Activated T-helper 17 cell treated with anti-CD3 and anti-CD28 coated beads, Interleukin-2, amount 50 U/mL, for 72 hours (primary cell): ENCODE results near the gene PDP2. TPM values are rescaled to one million over a fixed set of nuclear protein-coding genes. Genes with fewer than 3 reads are reported as not detected.

Experiments
- ATAC-seq: fragments of 150-1000 bp; cut with Tn5 transposase; replicated peaks from 2 replicates; pipeline ENCODE4 v1.10.0; 2021; ENCODE audit warnings: mild to moderate bottlenecking, moderate library complexity
- H3K27ac Mint-ChIP-seq: one replicate; pipeline ENCODE4 v1.8.0; 2022; ENCODE audit warnings: mixed read lengths
- H3K27me3 Mint-ChIP-seq: one replicate; pipeline ENCODE4 v1.8.0; 2022; ENCODE audit warnings: mixed read lengths
- H3K36me3 Mint-ChIP-seq: one replicate; pipeline ENCODE4 v1.8.0; 2022; ENCODE audit warnings: low read depth, mild to moderate bottlenecking, mixed read lengths
- H3K4me1 Mint-ChIP-seq: one replicate; pipeline ENCODE4 v1.8.0; 2022; ENCODE audit warnings: mixed read lengths
- H3K4me3 Mint-ChIP-seq: one replicate; pipeline ENCODE4 v1.8.0; 2022; ENCODE audit warnings: mild to moderate bottlenecking, mixed read lengths
- H3K9me3 Mint-ChIP-seq: one replicate; pipeline ENCODE4 v1.8.0; 2022; ENCODE audit warnings: mixed read lengths
- total RNA-seq, 2 donors: library from RNA; stranded (reverse); gene quantifications; one replicate each; pipeline ENCODE4 v1.2.3, GENCODE V29; 2022

Gene PDP2, protein sequence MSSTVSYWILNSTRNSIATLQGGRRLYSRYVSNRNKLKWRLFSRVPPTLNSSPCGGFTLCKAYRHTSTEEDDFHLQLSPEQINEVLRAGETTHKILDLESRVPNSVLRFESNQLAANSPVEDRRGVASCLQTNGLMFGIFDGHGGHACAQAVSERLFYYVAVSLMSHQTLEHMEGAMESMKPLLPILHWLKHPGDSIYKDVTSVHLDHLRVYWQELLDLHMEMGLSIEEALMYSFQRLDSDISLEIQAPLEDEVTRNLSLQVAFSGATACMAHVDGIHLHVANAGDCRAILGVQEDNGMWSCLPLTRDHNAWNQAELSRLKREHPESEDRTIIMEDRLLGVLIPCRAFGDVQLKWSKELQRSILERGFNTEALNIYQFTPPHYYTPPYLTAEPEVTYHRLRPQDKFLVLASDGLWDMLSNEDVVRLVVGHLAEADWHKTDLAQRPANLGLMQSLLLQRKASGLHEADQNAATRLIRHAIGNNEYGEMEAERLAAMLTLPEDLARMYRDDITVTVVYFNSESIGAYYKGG
- total RNA-seq, result 10 to 100 TPM; 33.5 to 76.6 TPM

DNA sequence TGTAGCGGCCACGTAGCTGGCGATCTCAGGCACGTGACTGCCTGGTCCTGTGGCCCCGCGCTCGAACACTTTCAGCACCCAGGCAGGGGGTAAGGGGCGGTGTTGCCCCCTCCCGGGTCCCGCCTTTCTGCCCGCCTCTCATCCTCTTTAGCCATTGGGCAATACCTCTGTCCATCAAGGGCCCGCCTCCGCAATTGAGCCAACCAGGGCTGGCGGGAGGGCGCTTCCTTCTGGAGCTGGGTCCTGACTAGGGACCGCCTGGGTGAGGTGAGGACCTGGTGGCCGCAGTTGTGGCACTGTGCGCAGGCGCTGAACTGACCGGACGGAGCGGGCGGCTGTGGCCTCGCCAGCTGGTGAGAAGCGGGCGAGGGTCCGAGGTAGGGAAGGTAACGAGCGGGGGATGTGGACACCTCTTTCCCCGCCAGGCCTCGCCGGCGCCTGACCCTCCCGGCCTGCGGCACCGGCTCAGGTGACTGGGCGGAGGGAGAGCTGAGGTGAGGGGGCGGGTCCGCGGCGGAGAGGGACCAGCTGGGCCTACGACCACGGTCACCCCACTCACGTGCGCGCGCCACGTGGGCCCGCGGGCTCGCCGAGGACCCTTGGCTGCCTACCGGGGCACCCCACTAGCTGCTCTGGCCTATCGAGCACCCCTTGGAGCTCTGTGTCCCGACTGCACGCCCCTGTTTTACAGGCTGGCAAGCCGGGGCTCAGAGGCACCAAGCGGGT, at the start of gene PDP2:
Gene PDP2 (plus strand): TSS at position 228 of the 726 bp plus-strand sequence. CDS start 3,770 bp downstream, outside the sequence.
- peaks cover 31% of the 10 kb centered on the region for H3K4me1 Mint-ChIP-seq
- peak; percentile 85 for ATAC-seq
- peak within 1 kb of the TSS; percentile 87 for H3K4me3 Mint-ChIP-seq
- peaks cover 57% of the 10 kb centered on the region for H3K36me3 Mint-ChIP-seq
- H3K27me3 Mint-ChIP-seq, result no peaks in the 10 kb centered on the region
- peak within 1 kb of the TSS; percentile 86 for H3K27ac Mint-ChIP-seq
- H3K9me3 Mint-ChIP-seq, result peaks cover 5% of the 10 kb centered on the region

DNA sequence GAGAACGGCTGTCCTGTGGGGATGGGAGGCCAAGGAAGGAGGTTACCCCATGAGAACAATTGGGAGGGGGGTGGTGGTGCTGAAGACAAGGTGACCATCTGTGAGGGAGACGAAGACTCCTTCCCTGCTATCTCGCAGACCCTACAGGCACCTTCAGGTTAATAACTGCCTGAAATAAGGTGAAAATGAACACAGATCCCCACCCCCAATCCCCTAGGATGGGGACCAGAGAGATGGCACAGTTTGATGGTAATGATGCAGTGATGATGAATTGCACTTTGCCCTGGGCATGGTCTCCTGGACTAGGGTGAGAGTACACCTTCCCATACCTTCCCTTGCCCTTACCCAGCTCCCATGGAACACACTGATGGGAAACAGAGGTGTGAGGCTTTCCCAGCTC, 48.1 kb upstream of the PDP2 start:
- H3K36me3 Mint-ChIP-seq, result peaks cover 21% of the 10 kb centered on the region
- no peaks in the 10 kb centered on the region for H3K9me3 Mint-ChIP-seq
- peak overlapping the region; percentile 64 for H3K4me3 Mint-ChIP-seq
- peaks cover 13% of the 10 kb centered on the region for H3K4me1 Mint-ChIP-seq
- H3K27ac Mint-ChIP-seq, result peak overlapping the region; percentile 72
- H3K27me3 Mint-ChIP-seq, result peaks cover 3% of the 10 kb centered on the region
- no peak for ATAC-seq

DNA sequence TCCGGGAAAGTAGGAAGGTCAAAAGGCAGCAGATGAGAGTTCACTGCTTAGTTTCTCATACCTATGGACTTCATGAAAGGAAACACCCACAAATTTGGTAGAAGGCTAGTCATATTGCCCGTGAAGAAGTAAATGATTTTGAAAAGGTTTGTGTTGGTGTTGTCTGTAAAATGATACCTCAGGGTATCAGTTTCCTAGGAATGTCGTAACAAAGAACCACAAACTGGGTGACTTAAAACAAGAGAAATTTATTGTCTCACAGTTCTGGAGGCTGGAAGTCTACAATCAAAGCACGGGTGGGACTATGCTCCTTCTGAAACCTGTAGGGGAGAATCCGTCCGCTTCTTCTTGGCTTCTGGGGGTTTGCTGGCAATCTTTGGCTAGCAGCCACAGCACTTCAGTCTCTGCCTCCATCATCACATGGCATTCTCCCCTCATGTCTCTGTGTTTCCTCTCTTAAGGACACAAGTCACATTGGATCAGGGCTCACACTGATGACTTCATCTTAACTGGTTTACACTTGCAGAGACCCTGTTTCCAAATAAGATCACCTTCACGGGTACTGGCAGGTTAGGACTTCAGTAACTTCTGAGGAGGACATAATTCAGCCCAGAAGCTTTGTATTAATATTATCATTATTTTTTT, 47.5 kb upstream of the PDP2 start:
- Mint-ChIP-seq H3K9me3 (no peaks in the 10 kb centered on the region), H3K4me1 (peaks cover 13% of the 10 kb centered on the region), H3K27ac (peak overlapping the region; percentile 72), H3K27me3 (peaks cover 6% of the 10 kb centered on the region), H3K36me3 (peaks cover 16% of the 10 kb centered on the region), H3K4me3 (peak overlapping the region; percentile 64)
- peak; percentile 8 for ATAC-seq

DNA sequence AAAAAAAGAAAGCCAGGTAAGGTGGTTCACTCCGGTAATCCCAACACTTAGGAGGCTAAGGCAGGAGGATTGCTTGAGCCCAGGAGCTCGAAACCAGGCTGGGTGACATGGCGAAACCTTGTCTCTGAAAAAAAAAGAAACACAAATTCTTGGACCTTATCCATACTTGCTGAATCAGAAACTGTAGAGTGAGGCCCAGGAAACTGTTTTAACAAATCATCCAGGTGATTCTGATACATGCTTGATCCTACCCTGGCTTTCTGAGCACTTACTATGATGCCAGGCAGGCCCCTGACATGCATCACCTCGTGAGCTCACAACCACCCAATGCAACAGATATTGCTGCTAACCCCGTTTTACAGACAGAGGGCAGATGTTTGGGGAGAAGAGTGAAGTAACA, 45.6 kb upstream of the PDP2 start:
- Mint-ChIP-seq H3K27ac (no peak overlapping the region), H3K36me3 (no peaks in the 10 kb centered on the region), H3K9me3 (no peaks in the 10 kb centered on the region), H3K27me3 (peaks cover 13% of the 10 kb centered on the region), H3K4me3 (no peak overlapping the region), H3K4me1 (peaks cover 6% of the 10 kb centered on the region)
- ATAC-seq, result no peak

DNA sequence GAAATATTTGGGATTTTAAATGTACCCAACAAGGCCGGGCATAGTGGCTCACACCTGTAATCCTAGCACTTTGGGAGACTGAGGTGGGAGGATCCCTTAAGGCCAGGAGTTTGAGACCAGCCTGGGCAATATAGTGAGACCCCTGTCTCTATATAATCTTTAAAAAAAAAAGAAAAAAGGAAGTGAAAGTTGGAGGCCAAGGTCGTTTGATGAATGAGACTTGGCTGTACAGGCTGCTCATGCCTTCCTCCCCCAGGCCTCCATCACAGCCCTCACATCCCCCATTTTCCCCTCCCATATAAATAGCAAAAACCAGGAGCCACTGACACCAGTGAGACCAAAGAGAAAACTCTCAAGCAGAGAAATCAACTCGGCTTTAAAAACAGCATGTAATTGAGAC, 39.4 kb upstream of the PDP2 start:
- ATAC-seq, result no peak
- peaks cover 36% of the 10 kb centered on the region for H3K27me3 Mint-ChIP-seq
- no peak overlapping the region for H3K4me3 Mint-ChIP-seq
- H3K36me3 Mint-ChIP-seq, result no peaks in the 10 kb centered on the region
- H3K4me1 Mint-ChIP-seq, result no peaks in the 10 kb centered on the region
- H3K27ac Mint-ChIP-seq, result no peak overlapping the region
- H3K9me3 Mint-ChIP-seq, result no peaks in the 10 kb centered on the region

DNA sequence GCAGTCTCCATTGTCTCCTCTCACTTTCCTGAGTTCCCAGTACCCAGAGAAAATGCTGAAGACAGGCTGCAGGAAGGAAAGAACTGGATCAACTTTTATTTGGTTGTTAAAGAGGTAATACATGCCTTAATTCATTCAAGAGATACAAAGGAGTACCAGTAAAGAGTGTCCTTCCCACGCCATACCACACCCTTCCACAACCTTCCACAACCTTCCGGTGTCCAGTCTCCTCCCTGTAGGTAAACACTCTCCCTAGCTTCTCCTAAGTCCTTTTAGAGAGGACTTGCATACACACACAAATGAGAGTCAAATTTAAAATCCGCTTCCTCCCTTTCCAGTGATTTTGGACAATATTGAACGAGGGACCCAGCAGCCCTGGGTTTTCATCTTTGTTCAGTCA, 38.9 kb upstream of the PDP2 start:
- no peaks in the 10 kb centered on the region for H3K9me3 Mint-ChIP-seq
- no peak overlapping the region for H3K4me3 Mint-ChIP-seq
- ATAC-seq, result no peak
- H3K27me3 Mint-ChIP-seq, result peaks cover 40% of the 10 kb centered on the region
- no peak overlapping the region for H3K27ac Mint-ChIP-seq
- H3K36me3 Mint-ChIP-seq, result no peaks in the 10 kb centered on the region
- H3K4me1 Mint-ChIP-seq, result no peaks in the 10 kb centered on the region

DNA sequence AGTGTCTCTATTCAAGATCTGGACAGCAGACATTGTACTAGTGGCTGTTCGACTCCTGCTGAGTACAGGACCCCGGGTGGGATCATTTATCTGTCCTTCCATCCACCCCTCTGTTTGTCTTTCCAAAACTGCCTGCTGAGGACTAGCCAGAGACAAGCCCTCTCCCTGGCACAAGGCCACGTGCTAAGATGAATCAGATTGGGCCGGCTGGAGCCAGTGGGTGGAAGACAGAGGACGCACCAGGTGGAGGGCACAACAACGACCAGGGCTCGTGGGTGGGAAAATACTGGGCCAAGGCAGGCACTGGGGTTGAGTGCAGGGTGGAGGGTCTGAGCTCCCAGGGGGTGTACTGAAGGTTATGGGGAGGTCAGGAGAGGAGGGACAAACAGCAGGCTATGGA, 37.5 kb upstream of the PDP2 start:
- no peak for ATAC-seq
- no peak overlapping the region for H3K4me3 Mint-ChIP-seq
- no peaks in the 10 kb centered on the region for H3K9me3 Mint-ChIP-seq
- H3K27ac Mint-ChIP-seq, result no peak overlapping the region
- H3K36me3 Mint-ChIP-seq, result no peaks in the 10 kb centered on the region
- H3K27me3 Mint-ChIP-seq, result peaks cover 38% of the 10 kb centered on the region
- no peaks in the 10 kb centered on the region for H3K4me1 Mint-ChIP-seq

DNA sequence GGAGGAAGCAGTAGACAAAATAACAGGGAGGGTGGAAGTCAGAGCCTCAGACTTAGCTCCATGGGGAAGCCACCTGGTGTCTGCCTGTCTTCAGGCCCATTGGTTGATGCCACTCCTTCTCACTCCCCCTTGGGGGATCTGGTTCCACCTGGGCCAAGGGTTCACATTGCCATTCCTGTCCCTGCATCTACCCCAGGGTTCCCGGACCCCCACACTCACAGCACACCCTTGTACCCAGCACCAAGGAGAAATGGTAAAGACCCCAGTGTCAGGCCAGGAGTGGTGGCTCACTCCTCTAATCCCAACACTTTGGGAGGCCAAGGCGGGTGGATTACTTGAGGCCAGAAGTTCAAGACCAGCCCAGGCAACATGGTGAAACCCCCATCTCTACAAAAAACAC, 37.1 kb upstream of the PDP2 start:
- Mint-ChIP-seq H3K36me3 (no peaks in the 10 kb centered on the region), H3K27ac (no peak overlapping the region), H3K9me3 (no peaks in the 10 kb centered on the region), H3K4me1 (no peaks in the 10 kb centered on the region), H3K27me3 (peaks cover 37% of the 10 kb centered on the region), H3K4me3 (no peak overlapping the region)
- no peak for ATAC-seq

DNA sequence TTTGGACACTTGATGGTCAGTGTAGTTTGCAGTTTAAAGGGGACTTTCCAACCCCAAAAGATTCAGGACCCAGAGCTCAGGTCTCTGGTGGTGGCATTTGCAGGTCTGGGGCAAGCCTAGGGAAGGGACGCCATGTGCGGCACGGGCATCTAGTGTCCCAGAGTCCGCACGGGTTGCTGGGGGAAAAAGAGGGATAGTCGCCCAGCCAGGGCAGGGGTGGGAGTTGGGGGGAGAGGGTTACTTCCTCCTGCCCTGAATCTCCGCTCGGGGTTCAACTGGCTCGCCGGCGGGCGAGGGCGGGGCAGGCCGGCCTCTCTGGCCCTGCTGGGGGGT, 36.3 kb upstream of the PDP2 start:
- Mint-ChIP-seq H3K27me3 (peaks cover 31% of the 10 kb centered on the region), H3K27ac (no peak overlapping the region), H3K4me3 (peak overlapping the region; percentile 57), H3K4me1 (no peaks in the 10 kb centered on the region), H3K9me3 (no peaks in the 10 kb centered on the region), H3K36me3 (no peaks in the 10 kb centered on the region)
- ATAC-seq, result no peak

DNA sequence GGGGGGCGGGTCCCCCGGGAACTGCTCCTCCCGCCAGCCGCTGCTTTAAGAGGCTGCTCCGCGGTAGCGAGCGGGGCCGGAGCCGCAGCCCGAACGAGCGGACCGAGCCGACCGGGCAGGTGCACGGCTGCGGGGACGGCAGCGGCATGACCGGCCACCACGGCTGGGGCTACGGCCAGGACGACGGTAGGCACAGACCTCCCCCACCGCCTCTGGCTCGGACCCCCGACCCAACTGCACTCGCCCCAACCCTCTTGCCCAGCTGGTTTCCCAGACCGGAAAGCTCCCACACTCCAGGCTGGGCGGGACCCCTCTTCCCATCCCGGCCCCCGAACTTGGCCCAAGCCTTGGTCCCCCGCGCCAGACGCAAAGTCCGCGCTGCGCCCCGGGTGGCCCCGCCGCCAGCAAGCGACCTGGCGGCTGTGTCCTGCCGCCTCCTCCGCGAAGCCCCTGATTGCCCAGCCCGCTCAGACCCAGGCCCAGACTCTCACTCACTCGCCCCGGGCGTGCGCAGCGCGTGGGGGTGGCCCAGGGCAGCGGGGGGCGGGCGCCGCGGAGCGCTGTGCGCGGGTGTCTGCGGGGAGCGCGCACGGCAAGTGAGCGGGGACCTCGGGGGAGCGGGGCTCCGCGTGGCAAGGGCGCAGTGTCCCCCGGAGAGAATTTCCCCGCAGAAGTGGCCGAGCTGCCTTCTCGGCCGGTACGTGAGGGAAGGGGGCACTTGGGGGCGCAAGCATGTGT, 35.8 kb upstream of the PDP2 start, which contains the start of gene CA7:
Gene CA7 (plus strand): TSS at position 73 of the 738 bp plus-strand sequence. CDS start 74 bp downstream, at position 147.
- H3K36me3 Mint-ChIP-seq, result no peaks in the 10 kb centered on the region
- no peak within 1 kb of the TSS for H3K27ac Mint-ChIP-seq
- peaks cover 31% of the 10 kb centered on the region for H3K27me3 Mint-ChIP-seq
- no peaks in the 10 kb centered on the region for H3K4me1 Mint-ChIP-seq
- H3K4me3 Mint-ChIP-seq, result peak within 1 kb of the TSS; percentile 57
- no peak for ATAC-seq
- no peaks in the 10 kb centered on the region for H3K9me3 Mint-ChIP-seq

DNA sequence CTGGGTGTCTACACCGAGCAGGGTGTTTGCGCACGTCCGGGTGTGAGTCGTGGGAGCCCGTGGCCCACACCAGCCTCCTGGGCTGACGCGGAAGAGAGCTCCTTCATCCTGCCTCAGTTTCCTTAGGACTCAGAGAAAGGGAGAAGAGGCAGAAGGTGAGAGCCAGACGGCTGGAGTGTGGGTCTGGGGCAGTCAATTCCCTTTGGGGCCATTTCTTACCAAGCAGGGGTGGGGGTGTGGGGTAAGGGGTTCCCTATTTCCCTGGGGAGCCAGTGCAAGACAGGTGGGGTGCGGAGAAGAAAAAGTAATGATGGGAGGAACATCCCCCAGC, 35.3 kb upstream of the PDP2 start:
- ATAC-seq, result no peak
- Mint-ChIP-seq H3K36me3 (no peaks in the 10 kb centered on the region), H3K27me3 (peaks cover 31% of the 10 kb centered on the region), H3K9me3 (no peaks in the 10 kb centered on the region), H3K27ac (no peak overlapping the region), H3K4me1 (no peaks in the 10 kb centered on the region), H3K4me3 (no peak overlapping the region)

DNA sequence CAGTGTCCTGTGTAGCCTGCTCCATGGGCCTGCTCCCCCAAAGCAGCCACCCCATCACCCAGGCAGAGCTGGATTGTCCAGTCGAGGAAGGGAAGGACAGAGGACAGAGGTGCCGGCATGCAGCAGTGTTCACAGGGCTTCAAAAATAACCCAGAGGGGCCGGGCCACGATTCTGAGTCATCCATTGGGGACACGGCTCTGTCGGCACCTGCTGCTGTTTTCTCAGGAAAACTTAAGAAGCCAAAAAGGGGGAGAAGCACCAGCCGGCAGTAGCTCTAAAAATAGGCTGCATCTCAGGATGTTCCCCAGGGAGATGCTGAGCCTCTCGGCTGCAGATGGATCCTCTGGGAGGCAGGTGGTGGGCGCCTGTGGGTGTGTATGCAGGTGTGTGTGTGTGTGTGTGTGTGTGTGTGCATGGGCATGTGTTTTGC, 34.5 kb upstream of the PDP2 start:
- Mint-ChIP-seq H3K36me3 (no peaks in the 10 kb centered on the region), H3K27ac (no peak overlapping the region), H3K9me3 (no peaks in the 10 kb centered on the region), H3K4me1 (no peaks in the 10 kb centered on the region), H3K4me3 (no peak overlapping the region), H3K27me3 (peaks cover 32% of the 10 kb centered on the region)
- ATAC-seq, result no peak

DNA sequence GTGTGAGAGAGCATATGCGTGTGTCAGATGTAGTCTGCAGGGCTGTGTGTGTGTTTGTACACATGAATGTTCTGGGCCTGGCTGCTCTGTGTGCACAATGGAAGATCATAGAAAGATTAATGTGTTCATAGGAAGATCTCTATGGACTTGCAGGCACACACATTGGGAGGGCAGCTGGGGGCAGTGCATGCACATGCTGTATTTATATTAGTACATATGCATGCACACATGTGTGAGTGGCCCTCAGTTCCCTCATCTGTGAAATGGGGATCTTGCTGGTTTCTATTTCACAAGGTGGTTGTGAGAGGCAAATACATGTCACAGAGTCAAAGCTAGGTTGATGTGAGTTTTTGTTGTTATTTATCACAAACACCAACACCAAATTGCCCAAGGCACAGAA, 34.0 kb upstream of the PDP2 start:
- Mint-ChIP-seq H3K4me3 (no peak overlapping the region), H3K27me3 (peaks cover 34% of the 10 kb centered on the region)

DNA sequence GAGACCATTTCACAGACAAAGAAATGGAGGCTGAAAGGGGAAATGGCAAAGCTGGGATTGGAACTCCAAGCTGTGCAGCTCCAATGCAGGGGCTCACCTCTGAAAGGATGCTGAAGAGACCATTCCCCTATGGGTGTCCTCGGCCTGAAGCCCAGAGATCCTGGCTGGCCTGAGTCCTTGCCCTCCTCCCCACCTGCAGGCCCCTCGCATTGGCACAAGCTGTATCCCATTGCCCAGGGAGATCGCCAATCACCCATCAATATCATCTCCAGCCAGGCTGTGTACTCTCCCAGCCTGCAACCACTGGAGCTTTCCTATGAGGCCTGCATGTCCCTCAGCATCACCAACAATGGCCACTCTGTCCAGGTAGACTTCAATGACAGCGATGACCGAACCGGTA, 33.5 kb upstream of the PDP2 start:
- H3K4me3 Mint-ChIP-seq, result no peak overlapping the region
- no peaks in the 10 kb centered on the region for H3K9me3 Mint-ChIP-seq
- no peaks in the 10 kb centered on the region for H3K4me1 Mint-ChIP-seq
- H3K36me3 Mint-ChIP-seq, result no peaks in the 10 kb centered on the region
- no peak overlapping the region for H3K27ac Mint-ChIP-seq
- H3K27me3 Mint-ChIP-seq, result peaks cover 34% of the 10 kb centered on the region
- ATAC-seq, result no peak

More for the DNA sequence above, 34.0 kb upstream of the PDP2 start:
- Mint-ChIP-seq H3K36me3 (no peaks in the 10 kb centered on the region), H3K4me1 (no peaks in the 10 kb centered on the region), H3K27ac (no peak overlapping the region), H3K9me3 (no peaks in the 10 kb centered on the region)
- no peak for ATAC-seq
